WTC11 (cell line): Measurements from ENCODE around the gene SMYD1.

Source experiments
- CBFB ChIP-seq: sonication (generic); formaldehyde crosslinking; IDR thresholded peaks from 2 replicates; pipeline ENCODE4 v1.8.1; 2022; ENCODE audit warnings: mild to moderate bottlenecking, low read depth, missing genetic modification reagents
- KAT7 ChIP-seq: sonication (generic); formaldehyde crosslinking; IDR thresholded peaks from 2 replicates; pipeline ENCODE4 v1.8.1; 2023; ENCODE audit warnings: missing genetic modification reagents, mild to moderate bottlenecking, borderline replicate concordance
- NFYB ChIP-seq: sonication (generic); formaldehyde crosslinking; conservative IDR thresholded peaks from 2 replicates; pipeline ENCODE4 v1.8.0; 2022; ENCODE audit warnings: low read depth, missing genetic modification reagents
- NR2C2 ChIP-seq: sonication (generic); formaldehyde crosslinking; IDR thresholded peaks from 2 replicates; pipeline ENCODE4 v1.8.0; 2022; ENCODE audit warnings: mild to moderate bottlenecking, missing genetic modification reagents
- ZBTB21 ChIP-seq: sonication (generic); formaldehyde crosslinking; IDR thresholded peaks from 2 replicates; pipeline ENCODE4 v1.8.1; 2023; ENCODE audit warnings: mild to moderate bottlenecking, missing genetic modification reagents, borderline replicate concordance
- TF ChIP-seq, protein P1 (sequence below): fragments of 200-600 bp; IDR thresholded peaks from 2 replicates; pipeline ENCODE4 v1.8.0; 2022; ENCODE audit warnings: antibody characterized with exemption
- TF ChIP-seq, protein P2 (sequence below): sonication (generic); formaldehyde crosslinking; conservative IDR thresholded peaks from 2 replicates; pipeline ENCODE4 v1.8.1; 2023; ENCODE audit warnings: mild to moderate bottlenecking, low read depth, missing genetic modification reagents, moderate library complexity
- TF ChIP-seq, protein P3 (sequence below): sonication (generic); formaldehyde crosslinking; IDR thresholded peaks from 2 replicates; pipeline ENCODE4 v1.8.1; 2023; ENCODE audit warnings: mild to moderate bottlenecking, moderate library complexity, missing genetic modification reagents
- TF ChIP-seq, protein P4 (sequence below): sonication (generic); formaldehyde crosslinking; IDR thresholded peaks from 2 replicates; pipeline ENCODE4 v1.8.1; 2022; ENCODE audit warnings: missing genetic modification reagents, borderline replicate concordance
- TF ChIP-seq, protein P5 (sequence below): sonication (generic); formaldehyde crosslinking; IDR thresholded peaks from 2 replicates; pipeline ENCODE4 v1.8.1; 2023; ENCODE audit warnings: mild to moderate bottlenecking, missing genetic modification reagents
- TF ChIP-seq, protein P6 (sequence below): sonication (generic); formaldehyde crosslinking; IDR thresholded peaks from 2 replicates; pipeline ENCODE4 v1.8.0; 2022; ENCODE audit warnings: mild to moderate bottlenecking, missing genetic modification reagents

DNA sequence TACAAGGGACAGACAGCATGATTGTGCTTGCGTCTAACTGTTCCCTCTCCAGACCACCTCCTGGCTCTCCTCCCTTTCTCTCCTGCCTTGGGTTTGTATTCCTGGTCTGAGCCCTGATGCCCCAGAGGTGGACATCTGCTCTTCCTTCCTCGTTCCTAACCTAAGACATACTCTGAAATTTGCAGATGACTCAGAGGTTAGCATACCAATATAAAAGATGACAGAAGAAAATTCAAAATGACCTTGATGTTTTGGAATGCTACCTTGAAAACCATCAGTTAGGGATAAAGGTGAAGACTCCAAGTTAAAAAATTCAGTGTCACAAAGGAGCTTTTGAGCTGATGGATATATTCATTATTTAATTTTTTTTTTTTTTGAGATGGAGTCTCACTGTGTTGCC is 12.9 kb downstream of the SMYD1 start:
- TF ChIP-seq, protein P1, sequence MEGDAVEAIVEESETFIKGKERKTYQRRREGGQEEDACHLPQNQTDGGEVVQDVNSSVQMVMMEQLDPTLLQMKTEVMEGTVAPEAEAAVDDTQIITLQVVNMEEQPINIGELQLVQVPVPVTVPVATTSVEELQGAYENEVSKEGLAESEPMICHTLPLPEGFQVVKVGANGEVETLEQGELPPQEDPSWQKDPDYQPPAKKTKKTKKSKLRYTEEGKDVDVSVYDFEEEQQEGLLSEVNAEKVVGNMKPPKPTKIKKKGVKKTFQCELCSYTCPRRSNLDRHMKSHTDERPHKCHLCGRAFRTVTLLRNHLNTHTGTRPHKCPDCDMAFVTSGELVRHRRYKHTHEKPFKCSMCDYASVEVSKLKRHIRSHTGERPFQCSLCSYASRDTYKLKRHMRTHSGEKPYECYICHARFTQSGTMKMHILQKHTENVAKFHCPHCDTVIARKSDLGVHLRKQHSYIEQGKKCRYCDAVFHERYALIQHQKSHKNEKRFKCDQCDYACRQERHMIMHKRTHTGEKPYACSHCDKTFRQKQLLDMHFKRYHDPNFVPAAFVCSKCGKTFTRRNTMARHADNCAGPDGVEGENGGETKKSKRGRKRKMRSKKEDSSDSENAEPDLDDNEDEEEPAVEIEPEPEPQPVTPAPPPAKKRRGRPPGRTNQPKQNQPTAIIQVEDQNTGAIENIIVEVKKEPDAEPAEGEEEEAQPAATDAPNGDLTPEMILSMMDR: no peak
- TF ChIP-seq, protein P2, sequence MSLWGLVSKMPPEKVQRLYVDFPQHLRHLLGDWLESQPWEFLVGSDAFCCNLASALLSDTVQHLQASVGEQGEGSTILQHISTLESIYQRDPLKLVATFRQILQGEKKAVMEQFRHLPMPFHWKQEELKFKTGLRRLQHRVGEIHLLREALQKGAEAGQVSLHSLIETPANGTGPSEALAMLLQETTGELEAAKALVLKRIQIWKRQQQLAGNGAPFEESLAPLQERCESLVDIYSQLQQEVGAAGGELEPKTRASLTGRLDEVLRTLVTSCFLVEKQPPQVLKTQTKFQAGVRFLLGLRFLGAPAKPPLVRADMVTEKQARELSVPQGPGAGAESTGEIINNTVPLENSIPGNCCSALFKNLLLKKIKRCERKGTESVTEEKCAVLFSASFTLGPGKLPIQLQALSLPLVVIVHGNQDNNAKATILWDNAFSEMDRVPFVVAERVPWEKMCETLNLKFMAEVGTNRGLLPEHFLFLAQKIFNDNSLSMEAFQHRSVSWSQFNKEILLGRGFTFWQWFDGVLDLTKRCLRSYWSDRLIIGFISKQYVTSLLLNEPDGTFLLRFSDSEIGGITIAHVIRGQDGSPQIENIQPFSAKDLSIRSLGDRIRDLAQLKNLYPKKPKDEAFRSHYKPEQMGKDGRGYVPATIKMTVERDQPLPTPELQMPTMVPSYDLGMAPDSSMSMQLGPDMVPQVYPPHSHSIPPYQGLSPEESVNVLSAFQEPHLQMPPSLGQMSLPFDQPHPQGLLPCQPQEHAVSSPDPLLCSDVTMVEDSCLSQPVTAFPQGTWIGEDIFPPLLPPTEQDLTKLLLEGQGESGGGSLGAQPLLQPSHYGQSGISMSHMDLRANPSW (CRISPR knock-in tag): no peak
- TF ChIP-seq, protein P3, sequence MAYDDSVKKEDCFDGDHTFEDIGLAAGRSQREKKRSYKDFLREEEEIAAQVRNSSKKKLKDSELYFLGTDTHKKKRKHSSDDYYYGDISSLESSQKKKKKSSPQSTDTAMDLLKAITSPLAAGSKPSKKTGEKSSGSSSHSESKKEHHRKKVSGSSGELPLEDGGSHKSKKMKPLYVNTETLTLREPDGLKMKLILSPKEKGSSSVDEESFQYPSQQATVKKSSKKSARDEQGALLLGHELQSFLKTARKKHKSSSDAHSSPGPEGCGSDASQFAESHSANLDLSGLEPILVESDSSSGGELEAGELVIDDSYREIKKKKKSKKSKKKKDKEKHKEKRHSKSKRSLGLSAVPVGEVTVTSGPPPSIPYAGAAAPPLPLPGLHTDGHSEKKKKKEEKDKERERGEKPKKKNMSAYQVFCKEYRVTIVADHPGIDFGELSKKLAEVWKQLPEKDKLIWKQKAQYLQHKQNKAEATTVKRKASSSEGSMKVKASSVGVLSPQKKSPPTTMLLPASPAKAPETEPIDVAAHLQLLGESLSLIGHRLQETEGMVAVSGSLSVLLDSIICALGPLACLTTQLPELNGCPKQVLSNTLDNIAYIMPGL (CRISPR knock-in tag): no peak
- TF ChIP-seq NFYB (CRISPR knock-in tag): no peak
- TF ChIP-seq NR2C2 (CRISPR knock-in tag): no peak
- TF ChIP-seq, protein P4, sequence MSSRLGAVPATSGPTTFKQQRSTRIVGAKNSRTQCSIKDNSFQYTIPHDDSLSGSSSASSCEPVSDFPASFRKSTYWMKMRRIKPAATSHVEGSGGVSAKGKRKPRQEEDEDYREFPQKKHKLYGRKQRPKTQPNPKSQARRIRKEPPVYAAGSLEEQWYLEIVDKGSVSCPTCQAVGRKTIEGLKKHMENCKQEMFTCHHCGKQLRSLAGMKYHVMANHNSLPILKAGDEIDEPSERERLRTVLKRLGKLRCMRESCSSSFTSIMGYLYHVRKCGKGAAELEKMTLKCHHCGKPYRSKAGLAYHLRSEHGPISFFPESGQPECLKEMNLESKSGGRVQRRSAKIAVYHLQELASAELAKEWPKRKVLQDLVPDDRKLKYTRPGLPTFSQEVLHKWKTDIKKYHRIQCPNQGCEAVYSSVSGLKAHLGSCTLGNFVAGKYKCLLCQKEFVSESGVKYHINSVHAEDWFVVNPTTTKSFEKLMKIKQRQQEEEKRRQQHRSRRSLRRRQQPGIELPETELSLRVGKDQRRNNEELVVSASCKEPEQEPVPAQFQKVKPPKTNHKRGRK: no peak
- TF ChIP-seq KAT7 (CRISPR knock-in tag): no peak
- TF ChIP-seq ZBTB21: no peak
- TF ChIP-seq, protein P5, sequence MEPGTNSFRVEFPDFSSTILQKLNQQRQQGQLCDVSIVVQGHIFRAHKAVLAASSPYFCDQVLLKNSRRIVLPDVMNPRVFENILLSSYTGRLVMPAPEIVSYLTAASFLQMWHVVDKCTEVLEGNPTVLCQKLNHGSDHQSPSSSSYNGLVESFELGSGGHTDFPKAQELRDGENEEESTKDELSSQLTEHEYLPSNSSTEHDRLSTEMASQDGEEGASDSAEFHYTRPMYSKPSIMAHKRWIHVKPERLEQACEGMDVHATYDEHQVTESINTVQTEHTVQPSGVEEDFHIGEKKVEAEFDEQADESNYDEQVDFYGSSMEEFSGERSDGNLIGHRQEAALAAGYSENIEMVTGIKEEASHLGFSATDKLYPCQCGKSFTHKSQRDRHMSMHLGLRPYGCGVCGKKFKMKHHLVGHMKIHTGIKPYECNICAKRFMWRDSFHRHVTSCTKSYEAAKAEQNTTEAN (CRISPR knock-in tag): no peak
- TF ChIP-seq, protein P6, sequence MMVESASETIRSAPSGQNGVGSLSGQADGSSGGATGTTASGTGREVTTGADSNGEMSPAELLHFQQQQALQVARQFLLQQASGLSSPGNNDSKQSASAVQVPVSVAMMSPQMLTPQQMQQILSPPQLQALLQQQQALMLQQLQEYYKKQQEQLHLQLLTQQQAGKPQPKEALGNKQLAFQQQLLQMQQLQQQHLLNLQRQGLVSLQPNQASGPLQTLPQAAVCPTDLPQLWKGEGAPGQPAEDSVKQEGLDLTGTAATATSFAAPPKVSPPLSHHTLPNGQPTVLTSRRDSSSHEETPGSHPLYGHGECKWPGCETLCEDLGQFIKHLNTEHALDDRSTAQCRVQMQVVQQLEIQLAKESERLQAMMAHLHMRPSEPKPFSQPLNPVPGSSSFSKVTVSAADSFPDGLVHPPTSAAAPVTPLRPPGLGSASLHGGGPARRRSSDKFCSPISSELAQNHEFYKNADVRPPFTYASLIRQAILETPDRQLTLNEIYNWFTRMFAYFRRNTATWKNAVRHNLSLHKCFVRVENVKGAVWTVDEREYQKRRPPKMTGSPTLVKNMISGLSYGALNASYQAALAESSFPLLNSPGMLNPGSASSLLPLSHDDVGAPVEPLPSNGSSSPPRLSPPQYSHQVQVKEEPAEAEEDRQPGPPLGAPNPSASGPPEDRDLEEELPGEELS: no peak
- TF ChIP-seq CBFB: no peak
